Activated naive CD4-positive, alpha-beta T cell treated with anti-CD3 and anti-CD28 coated beads for 36 hours (primary cell): Measurements from ENCODE around the gene LDHA. TPM values are rescaled to one million over a fixed set of nuclear protein-coding genes. Genes with fewer than 3 reads are reported as not detected.

ENCODE experiments used
- CTCF ChIA-PET: fragments of 350-600 bp; sonication (Branson Sonifier 250); formaldehyde crosslinking; loops from one replicate; lab custom pipeline; 2021; ENCODE audit warnings: antibody characterized with exemption; lab: Charles Lee
- DNase-seq: peaks from one replicate; pipeline ENCODE4 v3.0.0-alpha.2; 2020
- H3K27ac Mint-ChIP-seq: one replicate; pipeline ENCODE4 v1.8.0; 2021; ENCODE audit warnings: mild to moderate bottlenecking, mixed read lengths
- H3K27me3 Mint-ChIP-seq: one replicate; pipeline ENCODE4 v1.8.0; 2021; ENCODE audit warnings: low read depth, mixed read lengths
- H3K36me3 Mint-ChIP-seq: one replicate; pipeline ENCODE4 v1.8.0; 2021; ENCODE audit warnings: low read depth, mixed read lengths
- H3K4me1 Mint-ChIP-seq: one replicate; pipeline ENCODE4 v1.8.0; 2021; ENCODE audit warnings: low read depth, mixed read lengths
- H3K4me3 Mint-ChIP-seq: one replicate; pipeline ENCODE4 v1.8.0; 2021; ENCODE audit warnings: mild to moderate bottlenecking, moderate library complexity, mixed read lengths
- H3K9me3 Mint-ChIP-seq: one replicate; pipeline ENCODE4 v1.8.0; 2021; ENCODE audit warnings: mixed read lengths
- intact Hi-C: fragments of 100-400 bp; cut with micrococcal nuclease; formaldehyde crosslinking; loops from one replicate; pipeline ENCODE4 v1.15.1; 2023
- microRNA-seq: library from miRNA; unstranded; fragments of <30 nt; microRNA quantifications from one replicate; pipeline ENCODE4 v1.2.0, GENCODE V29; 2022; ENCODE audit warnings: borderline microRNAs expressed, borderline replicate concordance
- total RNA-seq, 2 experiments: library from RNA; stranded (reverse); gene quantifications; one replicate each; pipeline ENCODE4 v1.2.3, GENCODE V29; 2021

LDHA gene
- total RNA-seq, 2 experiments from 2014 or later = 1,317 to 1,360 TPM

- intact Hi-C loops = no loop called here
- CTCF ChIA-PET = no interaction called here
- DNase-seq = no peak
- Mint-ChIP-seq H3K4me1 (no peaks in the 10 kb centered on the region), H3K27me3 (no peaks in the 10 kb centered on the region), H3K36me3 (no peaks in the 10 kb centered on the region), H3K9me3 (no peaks in the 10 kb centered on the region), H3K4me3 (no peak overlapping the region), H3K27ac (no peak overlapping the region)
Measured at GRCh38 chr11:18449251-18449650, 54.9 kb downstream of the LDHA start.

DNA sequence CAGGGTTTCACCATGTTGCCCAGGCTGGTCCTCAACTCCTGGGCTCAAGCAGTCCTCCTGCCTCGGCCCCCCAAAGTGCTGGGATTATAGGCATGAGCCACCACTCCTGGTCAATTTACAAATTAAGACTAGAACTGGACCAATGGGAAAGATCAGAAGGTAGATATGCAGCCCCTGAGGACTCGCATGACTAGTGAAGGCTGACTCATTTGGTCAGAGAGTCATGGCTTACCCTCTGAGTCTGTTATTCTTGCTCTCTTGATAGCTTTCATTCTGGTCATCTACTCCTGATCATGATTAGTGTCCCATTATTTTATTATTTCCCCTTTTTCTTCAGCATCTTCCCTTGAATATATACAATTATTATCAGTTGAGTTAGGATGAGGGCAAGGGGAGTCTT is 58.6 kb downstream of the LDHA start:
- CTCF ChIA-PET = no interaction called here
- H3K4me3 Mint-ChIP-seq = no peak overlapping the region
- H3K4me1 Mint-ChIP-seq = peaks cover 2% of the 10 kb centered on the region
- peaks cover 7% of the 10 kb centered on the region for H3K27me3 Mint-ChIP-seq
- no peak for DNase-seq
- H3K36me3 Mint-ChIP-seq = no peaks in the 10 kb centered on the region
- no peaks in the 10 kb centered on the region for H3K9me3 Mint-ChIP-seq
- intact Hi-C loops = no loop called here
- H3K27ac Mint-ChIP-seq = no peak overlapping the region

DNA sequence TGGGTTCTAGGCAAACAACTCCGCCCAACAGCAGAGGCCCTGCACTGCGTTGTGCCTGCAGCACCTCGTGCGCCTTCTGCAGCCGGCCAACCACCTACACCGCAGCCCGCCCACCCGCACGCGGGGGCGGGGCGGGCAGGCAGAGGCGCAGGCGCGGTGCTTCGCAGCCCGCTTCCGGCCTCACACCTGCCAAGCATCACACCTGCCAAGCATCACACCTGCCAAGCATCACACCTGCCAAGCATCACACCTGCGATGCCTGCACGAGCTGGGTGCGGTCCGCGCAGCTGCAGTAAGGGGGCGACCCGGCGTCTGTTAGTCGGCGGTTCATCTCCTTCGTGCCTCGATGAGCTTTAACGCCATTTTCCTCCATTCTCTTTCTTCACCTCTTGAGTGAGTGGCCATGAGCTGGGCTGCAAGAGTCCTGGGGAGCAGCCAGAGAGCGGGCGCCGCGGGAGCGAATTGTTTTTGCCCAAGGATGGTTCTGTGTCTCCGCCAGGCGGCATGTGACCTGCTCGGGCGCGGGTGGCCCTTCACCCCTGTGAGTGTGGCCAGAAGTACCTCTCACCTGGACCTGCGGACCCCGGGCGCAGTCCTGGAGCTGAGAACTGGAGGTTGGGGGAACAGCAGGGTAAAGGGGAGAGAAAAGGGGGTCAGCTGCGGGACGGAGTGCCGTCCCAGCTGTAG is 61.5 kb downstream of the LDHA start, which contains the start of gene LDHAL6A:
LDHAL6A (plus strand) TSS at position 171 of the 687 bp plus-strand sequence. CDS start 825 bp downstream, outside the sequence.
- Mint-ChIP-seq H3K36me3 (no peaks in the 10 kb centered on the region), H3K4me3 (peak within 1 kb of the TSS; percentile 34), H3K4me1 (peaks cover 2% of the 10 kb centered on the region), H3K27me3 (peaks cover 7% of the 10 kb centered on the region), H3K9me3 (no peaks in the 10 kb centered on the region), H3K27ac (no peak within 1 kb of the TSS)
- peak; percentile 6 for DNase-seq
- intact Hi-C loops = no loop called here
- CTCF ChIA-PET = interaction anchor here (1.4 kb wide), 1 partner anchor 17 kb away, joined by 3 read pairs; no protein-coding TSS in a partner anchor

DNA sequence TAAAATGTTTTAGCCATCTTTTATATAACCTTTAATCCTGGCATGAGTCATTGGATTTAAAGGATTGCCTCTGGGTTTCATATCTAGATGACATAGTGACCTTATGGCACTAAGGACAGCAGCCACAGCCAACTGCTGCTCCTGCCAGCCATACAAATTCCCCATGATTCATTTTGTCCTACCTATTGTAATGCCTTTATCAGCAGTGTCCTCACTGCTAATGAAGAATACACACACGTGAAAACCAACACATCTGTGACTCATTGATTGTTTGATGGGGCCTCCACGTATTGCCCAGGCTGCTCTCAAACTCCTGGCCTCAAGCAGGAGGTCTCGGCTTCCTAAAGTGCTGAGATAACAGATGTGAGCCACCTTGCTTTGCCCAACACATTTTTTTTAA is 63.1 kb downstream of the LDHA start:
- Mint-ChIP-seq H3K4me3 (no peak overlapping the region), H3K4me1 (peaks cover 2% of the 10 kb centered on the region), H3K36me3 (no peaks in the 10 kb centered on the region), H3K27ac (no peak overlapping the region), H3K27me3 (peaks cover 7% of the 10 kb centered on the region), H3K9me3 (no peaks in the 10 kb centered on the region)
- DNase-seq = no peak
- CTCF ChIA-PET = no interaction called here
- intact Hi-C loops = no loop called here

Small RNAs within 50 kb of the gene (microRNA-seq; reads per million reads assigned to microRNA genes)
- 3.8 reads per million for gene MIR3159

Other genes starting within 250 kb of the LDHA start
- not detected for gene MRGPRX4, start 221.7 kb upstream of the LDHA start, total RNA-seq
- not detected for gene SAA4, start 157.8 kb upstream of the LDHA start, total RNA-seq
- gene SAA2, start 145.9 kb upstream of the LDHA start, total RNA-seq = not detected
- gene SAA1, start 128.3 kb upstream of the LDHA start, total RNA-seq = not detected
- gene HPS5, start 72.4 kb upstream of the LDHA start, total RNA-seq = 10 to 100 TPM; 21.7 to 21.9 TPM
- gene GTF2H1, start 72.0 kb upstream of the LDHA start, total RNA-seq = 10 to 100 TPM; 33.4 to 34.1 TPM
- gene LDHC, start 17.8 kb downstream of the LDHA start, total RNA-seq = not detected
- gene LDHAL6A, start 61.3 kb downstream of the LDHA start, total RNA-seq = under 1 TPM; 0.12 to 0.19 TPM
- gene TSG101, start 132.4 kb downstream of the LDHA start, total RNA-seq = 10 to 100 TPM; 33.2 to 40.5 TPM
- gene UEVLD, start 194.2 kb downstream of the LDHA start, total RNA-seq = 1 to 10 TPM; 8.9 to 9.2 TPM
- gene MISFA, start 205.2 kb downstream of the LDHA start, total RNA-seq = 1 to 10 TPM in 1 of 2 experiments, under 1 TPM in 1; 0.67 to 1.0 TPM
- 10 to 100 TPM; 13.9 to 15.0 TPM for gene SPTY2D1, start 239.8 kb downstream of the LDHA start, total RNA-seq